Neural cell (in vitro differentiated cells): Measurements from ENCODE around the gene JAZF1. TPM values are rescaled to one million over a fixed set of nuclear protein-coding genes. Genes with fewer than 3 reads are reported as not detected.

Experiments used
- H2AFZ ChIP-seq: fragments of 200-600, 300-800 bp; sonication (generic), shearing (Covaris generic); 2 replicates; pipeline ENCODE4 v1.6.0; 2014; ENCODE audit warnings: low read depth, mild to moderate bottlenecking, antibody characterized with exemption, low read length, moderate library complexity
- H3F3A ChIP-seq: fragments of 200-600 bp; shearing (Covaris generic); 2 replicates; pipeline ENCODE4 v1.6.1; 2016; ENCODE audit warnings: mild to moderate bottlenecking, moderate library complexity, mixed read lengths, antibody characterized with exemption, low read length; ENCODE audit not compliant: insufficient read depth, poor library complexity, severe bottlenecking
- H3K27ac ChIP-seq: fragments of 200-600, 300-800 bp; sonication (generic), shearing (Covaris generic); 2 replicates; pipeline ENCODE4 v1.5.1; 2014; ENCODE audit warnings: mild to moderate bottlenecking, low read length, moderate library complexity
- H3K27me3 ChIP-seq: fragments of 300-800, 200-600 bp; sonication (generic), shearing (Covaris generic); 2 replicates; pipeline ENCODE4 v1.6.0; 2014; ENCODE audit warnings: mild to moderate bottlenecking, low read depth, low read length, moderate library complexity; ENCODE audit not compliant: insufficient read depth
- H3K36me3 ChIP-seq: fragments of 300-800, 200-600 bp; sonication (generic), shearing (Covaris generic); 2 replicates; pipeline ENCODE4 v1.5.1; 2014; ENCODE audit warnings: mild to moderate bottlenecking, antibody characterized with exemption, low read length, moderate library complexity; ENCODE audit not compliant: insufficient read depth
- H3K4me2 ChIP-seq: fragments of 300-800, 200-600 bp; sonication (generic), shearing (Covaris generic); 2 replicates; pipeline ENCODE4 v1.6.0; 2014; ENCODE audit warnings: mild to moderate bottlenecking, low read length
- H3K4me3 ChIP-seq: fragments of 300-800, 200-600 bp; sonication (generic), shearing (Covaris generic); 2 replicates; pipeline ENCODE4 v1.5.1; 2014; ENCODE audit warnings: mild to moderate bottlenecking, low read length, moderate library complexity
- H3K79me2 ChIP-seq: fragments of 200-600 bp; shearing (Covaris generic); replicated peaks from 2 replicates; pipeline ENCODE4 v1.6.0; 2014; ENCODE audit warnings: mild to moderate bottlenecking, low read length, moderate library complexity; ENCODE audit not compliant: insufficient read depth
- H3K9ac ChIP-seq: fragments of 300-800, 200-600 bp; sonication (generic), shearing (Covaris generic); 2 replicates; pipeline ENCODE4 v1.6.1; 2016; ENCODE audit warnings: mild to moderate bottlenecking, low read length, mixed read lengths
- H3K9me2 ChIP-seq: fragments of 200-600 bp; shearing (Covaris generic); 2 replicates; pipeline ENCODE4 v1.6.1; 2016; ENCODE audit warnings: mild to moderate bottlenecking, low read length, mixed read lengths; ENCODE audit not compliant: insufficient read depth
- H3K9me3 ChIP-seq: fragments of 200-600, 300-800 bp; sonication (generic), shearing (Covaris generic); 2 replicates; pipeline ENCODE4 v1.6.1; 2016; ENCODE audit warnings: mild to moderate bottlenecking, mixed run types, low read length, moderate library complexity, mixed read lengths
- H4K20me1 ChIP-seq: fragments of 200-600 bp; shearing (Covaris generic); 2 replicates; pipeline ENCODE4 v1.6.1; 2016; ENCODE audit warnings: mild to moderate bottlenecking, mixed run types; ENCODE audit not compliant: insufficient read depth
- EP300 ChIP-seq: fragments of 450-650 bp; conservative IDR thresholded peaks from 2 replicates; pipeline ENCODE4 v1.6.1; 2014; ENCODE audit warnings: antibody characterized with exemption, mild to moderate bottlenecking, moderate library complexity; ENCODE audit not compliant: poor library complexity, severe bottlenecking
- EZH2 ChIP-seq: fragments of 200-600, 300-800 bp; shearing (Covaris generic), sonication (generic); IDR thresholded peaks from 2 replicates; pipeline ENCODE4 v1.6.1; 2014; ENCODE audit warnings: antibody characterized with exemption, low read length, borderline replicate concordance, mild to moderate bottlenecking; ENCODE audit not compliant: insufficient read depth, poor library complexity, severe bottlenecking
- MXI1 ChIP-seq: fragments of 450-650 bp; conservative IDR thresholded peaks from 2 replicates; pipeline ENCODE4 v1.6.1; 2014; ENCODE audit warnings: antibody characterized with exemption, mild to moderate bottlenecking; ENCODE audit not compliant: poor library complexity, severe bottlenecking
- POLR2AphosphoS5 ChIP-seq: IDR thresholded peaks from 2 replicates; pipeline ENCODE4 v1.6.1; 2012
- RAD21 ChIP-seq: fragments of 450-650 bp; conservative IDR thresholded peaks from 2 replicates; pipeline ENCODE4 v1.6.1; 2014; ENCODE audit warnings: antibody characterized with exemption, mild to moderate bottlenecking, moderate library complexity
- SMC3 ChIP-seq: fragments of 450-650 bp; conservative IDR thresholded peaks from 2 replicates; pipeline ENCODE4 v1.6.1; 2014; ENCODE audit warnings: antibody characterized with exemption, mild to moderate bottlenecking, moderate library complexity; ENCODE audit not compliant: poor library complexity
- TAF1 ChIP-seq: IDR thresholded peaks from 2 replicates; pipeline ENCODE4 v1.6.1; 2012; ENCODE audit warnings: low read depth
- polyA plus RNA-seq: library from polyadenylated mRNA; depleted of rRNA; stranded (reverse); fragments of >200 nt; gene quantifications from 2 replicates; pipeline ENCODE4 v1.2.3, GENCODE V29; 2014
- TF ChIP-seq, protein P1 (sequence below): IDR thresholded peaks from 2 replicates; pipeline ENCODE4 v1.6.1; 2012; ENCODE audit warnings: borderline replicate concordance
- TF ChIP-seq, protein P2 (sequence below): fragments of 450-650 bp; IDR thresholded peaks from 2 replicates; pipeline ENCODE4 v1.5.1; 2014; ENCODE audit warnings: antibody characterized with exemption, mild to moderate bottlenecking, moderate library complexity; ENCODE audit not compliant: poor library complexity, severe bottlenecking

JAZF1 gene
- polyA plus RNA-seq, 1 donor from 2014 or later = 29.5 TPM

GRCh38 chr7:28202222-28202621 is 21.6 kb upstream of the JAZF1 start:
- Histone ChIP-seq H3K9ac (no peak overlapping the region), H2AFZ (no peak overlapping the region), H3K9me2 (no peaks in the 10 kb centered on the region), H3K27me3 (no peaks in the 10 kb centered on the region), H3K4me3 (no peak overlapping the region), H3K9me3 (no peaks in the 10 kb centered on the region), H3K79me2 (no peaks in the 10 kb centered on the region), H3F3A (no peaks in the 10 kb centered on the region), H3K27ac (no peak overlapping the region), H4K20me1 (no peaks in the 10 kb centered on the region), H3K4me2 (no peak overlapping the region), H3K36me3 (no peaks in the 10 kb centered on the region)
- TF ChIP-seq MXI1 = no peak
- TF ChIP-seq SMC3 = no peak
- no peak for TF ChIP-seq TAF1
- TF ChIP-seq, protein P1, sequence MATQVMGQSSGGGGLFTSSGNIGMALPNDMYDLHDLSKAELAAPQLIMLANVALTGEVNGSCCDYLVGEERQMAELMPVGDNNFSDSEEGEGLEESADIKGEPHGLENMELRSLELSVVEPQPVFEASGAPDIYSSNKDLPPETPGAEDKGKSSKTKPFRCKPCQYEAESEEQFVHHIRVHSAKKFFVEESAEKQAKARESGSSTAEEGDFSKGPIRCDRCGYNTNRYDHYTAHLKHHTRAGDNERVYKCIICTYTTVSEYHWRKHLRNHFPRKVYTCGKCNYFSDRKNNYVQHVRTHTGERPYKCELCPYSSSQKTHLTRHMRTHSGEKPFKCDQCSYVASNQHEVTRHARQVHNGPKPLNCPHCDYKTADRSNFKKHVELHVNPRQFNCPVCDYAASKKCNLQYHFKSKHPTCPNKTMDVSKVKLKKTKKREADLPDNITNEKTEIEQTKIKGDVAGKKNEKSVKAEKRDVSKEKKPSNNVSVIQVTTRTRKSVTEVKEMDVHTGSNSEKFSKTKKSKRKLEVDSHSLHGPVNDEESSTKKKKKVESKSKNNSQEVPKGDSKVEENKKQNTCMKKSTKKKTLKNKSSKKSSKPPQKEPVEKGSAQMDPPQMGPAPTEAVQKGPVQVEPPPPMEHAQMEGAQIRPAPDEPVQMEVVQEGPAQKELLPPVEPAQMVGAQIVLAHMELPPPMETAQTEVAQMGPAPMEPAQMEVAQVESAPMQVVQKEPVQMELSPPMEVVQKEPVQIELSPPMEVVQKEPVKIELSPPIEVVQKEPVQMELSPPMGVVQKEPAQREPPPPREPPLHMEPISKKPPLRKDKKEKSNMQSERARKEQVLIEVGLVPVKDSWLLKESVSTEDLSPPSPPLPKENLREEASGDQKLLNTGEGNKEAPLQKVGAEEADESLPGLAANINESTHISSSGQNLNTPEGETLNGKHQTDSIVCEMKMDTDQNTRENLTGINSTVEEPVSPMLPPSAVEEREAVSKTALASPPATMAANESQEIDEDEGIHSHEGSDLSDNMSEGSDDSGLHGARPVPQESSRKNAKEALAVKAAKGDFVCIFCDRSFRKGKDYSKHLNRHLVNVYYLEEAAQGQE = no peak
- TF ChIP-seq EP300 = no peak
- no peak for TF ChIP-seq POLR2AphosphoS5
- no peak for TF ChIP-seq RAD21

GRCh38 chr7:28201131-28201530 is 20.5 kb upstream of the JAZF1 start:
- Histone ChIP-seq H3K9me3 (no peaks in the 10 kb centered on the region), H3K79me2 (no peaks in the 10 kb centered on the region), H3K4me3 (no peak overlapping the region), H3K4me2 (no peak overlapping the region), H4K20me1 (no peaks in the 10 kb centered on the region), H3F3A (no peaks in the 10 kb centered on the region), H2AFZ (no peak overlapping the region), H3K36me3 (no peaks in the 10 kb centered on the region), H3K9ac (no peak overlapping the region), H3K9me2 (no peaks in the 10 kb centered on the region), H3K27ac (no peak overlapping the region), H3K27me3 (no peaks in the 10 kb centered on the region)
- TF ChIP-seq RAD21 (no peak), MXI1 (no peak), SMC3 (no peak), POLR2AphosphoS5 (no peak), TAF1 (no peak), EZH2 (no peak), EP300 (no peak)
- TF ChIP-seq, protein P1 = no peak
- TF ChIP-seq, protein P2, sequence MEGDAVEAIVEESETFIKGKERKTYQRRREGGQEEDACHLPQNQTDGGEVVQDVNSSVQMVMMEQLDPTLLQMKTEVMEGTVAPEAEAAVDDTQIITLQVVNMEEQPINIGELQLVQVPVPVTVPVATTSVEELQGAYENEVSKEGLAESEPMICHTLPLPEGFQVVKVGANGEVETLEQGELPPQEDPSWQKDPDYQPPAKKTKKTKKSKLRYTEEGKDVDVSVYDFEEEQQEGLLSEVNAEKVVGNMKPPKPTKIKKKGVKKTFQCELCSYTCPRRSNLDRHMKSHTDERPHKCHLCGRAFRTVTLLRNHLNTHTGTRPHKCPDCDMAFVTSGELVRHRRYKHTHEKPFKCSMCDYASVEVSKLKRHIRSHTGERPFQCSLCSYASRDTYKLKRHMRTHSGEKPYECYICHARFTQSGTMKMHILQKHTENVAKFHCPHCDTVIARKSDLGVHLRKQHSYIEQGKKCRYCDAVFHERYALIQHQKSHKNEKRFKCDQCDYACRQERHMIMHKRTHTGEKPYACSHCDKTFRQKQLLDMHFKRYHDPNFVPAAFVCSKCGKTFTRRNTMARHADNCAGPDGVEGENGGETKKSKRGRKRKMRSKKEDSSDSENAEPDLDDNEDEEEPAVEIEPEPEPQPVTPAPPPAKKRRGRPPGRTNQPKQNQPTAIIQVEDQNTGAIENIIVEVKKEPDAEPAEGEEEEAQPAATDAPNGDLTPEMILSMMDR = no peak
